Sigmoid colon (tissue), 4 donors: Measurements from ENCODE around the gene ID3.

Source experiments
- POLR2A ChIP-seq, 2 donors: fragments of 450-650 bp; IDR thresholded peaks; one replicate each; pipeline ENCODE4 v1.6.1; 2016; ENCODE audit warnings: antibody characterized with exemption in 2 of 2, mild to moderate bottlenecking in 2 of 2, moderate library complexity in 2 of 2
- POLR2AphosphoS5 ChIP-seq, 4 donors: sonication (generic); formaldehyde crosslinking; IDR thresholded peaks; one replicate each; pipeline ENCODE4 v1.6.1; 2017; ENCODE audit warnings: antibody characterized with exemption in 4 of 4
- TF ChIP-seq, protein P1 (sequence below), 4 experiments: fragments of 450-650 bp in 3 of 4; fragments of 200-600 bp in 1 of 4; IDR thresholded peaks; one replicate each; pipeline ENCODE4 v1.5.1; 2016 to 2019; ENCODE audit warnings: antibody characterized with exemption in 4 of 4, mild to moderate bottlenecking in 3 of 4, moderate library complexity in 2 of 4

DNA sequence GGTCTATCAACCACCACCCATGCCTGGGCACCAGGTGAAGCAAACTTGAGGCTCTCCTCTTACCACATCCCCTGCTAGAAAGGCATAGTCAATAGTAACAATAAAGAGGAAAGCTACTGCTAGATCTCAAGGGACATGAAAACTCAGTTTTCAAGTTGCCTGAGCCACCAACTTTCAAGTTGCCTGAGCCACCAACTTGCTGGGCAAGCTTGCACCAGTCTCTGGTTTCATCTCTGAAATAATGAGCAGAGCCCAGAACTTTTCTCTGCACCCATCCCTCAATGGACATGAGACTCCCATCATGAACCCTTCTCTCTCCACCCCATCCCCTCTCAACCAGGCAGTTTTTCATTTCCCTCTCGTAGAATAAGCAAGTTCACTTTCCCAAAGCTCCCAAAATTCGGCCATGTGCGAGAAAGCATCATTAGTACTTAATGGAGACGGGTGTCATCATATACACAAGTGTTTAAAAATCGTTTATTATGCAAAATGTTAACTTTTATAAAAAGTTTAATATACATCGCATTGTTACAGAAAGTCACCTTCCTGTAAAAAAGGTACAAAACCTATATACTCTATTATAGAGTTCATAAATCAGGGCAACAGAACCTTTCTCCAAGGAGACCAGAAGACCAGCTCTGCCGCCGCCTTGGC is 1.7 kb downstream of the ID3 start:
- TF ChIP-seq, protein P1, sequence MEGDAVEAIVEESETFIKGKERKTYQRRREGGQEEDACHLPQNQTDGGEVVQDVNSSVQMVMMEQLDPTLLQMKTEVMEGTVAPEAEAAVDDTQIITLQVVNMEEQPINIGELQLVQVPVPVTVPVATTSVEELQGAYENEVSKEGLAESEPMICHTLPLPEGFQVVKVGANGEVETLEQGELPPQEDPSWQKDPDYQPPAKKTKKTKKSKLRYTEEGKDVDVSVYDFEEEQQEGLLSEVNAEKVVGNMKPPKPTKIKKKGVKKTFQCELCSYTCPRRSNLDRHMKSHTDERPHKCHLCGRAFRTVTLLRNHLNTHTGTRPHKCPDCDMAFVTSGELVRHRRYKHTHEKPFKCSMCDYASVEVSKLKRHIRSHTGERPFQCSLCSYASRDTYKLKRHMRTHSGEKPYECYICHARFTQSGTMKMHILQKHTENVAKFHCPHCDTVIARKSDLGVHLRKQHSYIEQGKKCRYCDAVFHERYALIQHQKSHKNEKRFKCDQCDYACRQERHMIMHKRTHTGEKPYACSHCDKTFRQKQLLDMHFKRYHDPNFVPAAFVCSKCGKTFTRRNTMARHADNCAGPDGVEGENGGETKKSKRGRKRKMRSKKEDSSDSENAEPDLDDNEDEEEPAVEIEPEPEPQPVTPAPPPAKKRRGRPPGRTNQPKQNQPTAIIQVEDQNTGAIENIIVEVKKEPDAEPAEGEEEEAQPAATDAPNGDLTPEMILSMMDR (IDR thresholded peaks at IDR 0.05), result no peak
- no peak for TF ChIP-seq POLR2A (IDR thresholded peaks at IDR 0.05)
- peak in 1 of 4 donors; percentile 2 for TF ChIP-seq POLR2AphosphoS5 (IDR thresholded peaks at IDR 0.05)
